Measurements from ENCODE around the gene TEAD3.
"Not testable (repeated sequence)": the region's sequence is repeated elsewhere in the genome, so short reads cannot be mapped to it uniquely, and the experiment has no call there.

The TEAD3 gene

DNA sequence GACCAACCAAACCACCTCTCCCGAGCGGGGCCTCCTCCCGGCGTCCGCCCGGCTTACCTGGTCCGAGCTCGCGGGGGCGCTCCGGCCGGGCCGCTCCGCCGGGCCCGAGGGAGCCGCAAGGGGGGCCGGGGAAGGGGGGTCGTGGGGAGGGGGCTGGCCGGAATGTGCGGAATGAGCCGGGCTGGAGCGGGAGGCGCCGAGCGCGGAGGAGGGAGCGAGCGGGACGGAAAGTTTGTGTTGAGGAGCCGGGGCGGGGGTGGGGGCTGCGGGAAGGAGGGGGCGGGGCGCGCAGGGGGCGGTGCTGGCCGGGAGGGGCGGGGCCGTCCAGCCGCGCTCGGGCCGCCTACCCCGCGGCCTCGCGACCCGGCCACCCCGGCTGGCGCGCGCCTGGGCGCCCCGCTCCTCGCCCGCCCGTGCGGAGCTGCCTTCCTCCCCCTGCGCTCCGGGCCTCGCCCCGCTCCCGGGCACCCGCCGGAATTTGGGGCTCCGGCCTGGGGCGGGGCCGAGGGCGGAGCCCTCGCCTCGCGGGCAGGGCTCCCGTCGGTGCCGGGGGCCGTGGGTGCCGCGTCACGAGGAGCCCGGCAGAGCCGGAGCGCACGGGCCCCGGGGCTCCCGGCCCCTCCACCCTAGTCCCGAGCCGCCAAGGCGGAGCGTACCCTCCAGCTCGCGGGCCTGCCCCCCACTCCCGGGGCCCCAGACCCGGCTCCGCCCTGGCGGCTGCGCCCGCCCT lies at the start of gene TEAD3:
TEAD3 (minus strand) TSS at position 239 of the 730 bp plus-strand sequence.
- peak; percentile 27 for DNase-seq

DNA sequence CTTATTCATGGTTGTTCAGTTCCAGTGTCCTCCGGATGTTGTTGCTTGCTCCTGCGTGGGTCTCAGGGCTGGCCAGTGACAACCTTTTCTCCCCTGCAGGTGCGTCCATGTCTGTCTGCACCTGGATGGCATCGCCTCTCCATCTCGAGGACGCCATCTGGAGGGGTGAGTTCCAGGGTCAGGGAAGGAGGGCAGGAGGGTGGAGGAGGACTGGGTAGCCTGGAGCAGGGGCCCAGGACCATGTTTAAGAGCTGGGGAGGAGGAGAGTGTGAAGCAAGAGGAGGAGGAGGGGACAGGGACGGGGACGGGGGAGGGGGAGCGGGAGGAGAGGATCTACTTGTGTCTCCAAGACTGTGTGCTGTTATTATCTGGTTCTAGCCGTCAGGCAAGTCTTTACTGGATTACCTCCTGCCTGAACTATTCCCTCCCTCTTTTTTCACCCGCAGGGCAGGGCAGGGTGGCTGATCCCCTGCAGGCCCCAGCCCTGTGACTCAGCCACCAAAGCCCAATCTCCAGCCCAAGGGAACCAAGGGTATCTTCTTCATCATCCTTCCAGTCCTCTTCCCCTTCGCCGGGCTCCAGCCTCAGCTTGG lies 48.0 kb upstream of the TEAD3 start:
- no peak for DNase-seq

DNA sequence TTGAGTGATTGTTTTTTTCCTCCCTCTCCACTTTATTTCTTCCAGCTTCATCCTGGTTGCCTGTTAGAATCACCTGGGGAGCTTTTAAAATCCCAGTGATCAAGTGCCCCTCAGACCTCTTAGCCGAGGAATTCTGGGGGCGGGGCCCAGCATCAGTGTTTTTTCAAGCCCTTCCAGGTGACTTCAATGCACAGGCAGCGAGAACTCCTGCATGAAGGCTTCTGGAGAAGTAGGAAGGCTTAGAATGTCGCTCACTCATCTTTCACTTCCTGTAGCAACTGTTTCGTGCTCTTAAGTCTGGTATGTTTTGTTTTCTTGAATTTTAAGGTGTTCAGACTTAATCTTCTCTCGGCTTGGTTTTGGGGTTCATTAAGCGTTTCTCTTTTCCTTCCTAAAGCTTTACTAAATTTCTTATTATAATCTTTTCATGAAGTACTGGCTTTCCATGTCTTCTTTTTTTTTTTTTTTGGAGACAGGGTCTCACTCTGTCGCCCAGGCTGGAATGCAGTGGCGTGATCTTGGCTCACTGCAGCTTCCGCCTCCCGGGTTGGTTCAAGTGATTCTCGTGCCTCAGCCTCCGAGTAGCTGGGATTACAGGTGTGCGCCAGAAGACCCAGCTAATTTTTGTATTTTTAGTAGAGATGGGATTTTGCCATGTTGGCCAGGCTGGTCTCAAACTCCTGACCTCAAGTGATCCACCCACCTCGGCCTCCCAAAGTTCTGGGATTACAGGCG lies 46.7 kb upstream of the TEAD3 start:
- DNase-seq, result no peak

DNA sequence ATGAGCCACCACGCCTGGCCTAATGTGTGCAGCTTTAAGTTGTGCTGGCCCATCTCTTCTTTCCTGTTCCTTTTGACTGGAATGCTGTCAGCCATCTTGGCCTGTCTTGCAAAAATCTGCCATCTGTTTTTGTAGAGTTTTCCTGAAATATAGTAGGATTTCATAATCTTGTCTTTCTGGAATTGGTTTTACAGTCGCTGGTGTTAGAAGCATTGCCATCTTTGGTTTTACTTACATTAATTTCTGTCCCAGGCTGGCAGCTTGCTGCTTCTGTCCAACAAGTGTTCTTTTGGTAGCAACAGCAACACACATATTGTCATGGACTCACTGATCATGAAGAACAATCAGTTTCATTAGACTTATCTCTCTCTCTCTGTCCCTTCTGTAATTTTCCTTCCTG lies 45.0 kb upstream of the TEAD3 start:
- DNase-seq, result no peak

DNA sequence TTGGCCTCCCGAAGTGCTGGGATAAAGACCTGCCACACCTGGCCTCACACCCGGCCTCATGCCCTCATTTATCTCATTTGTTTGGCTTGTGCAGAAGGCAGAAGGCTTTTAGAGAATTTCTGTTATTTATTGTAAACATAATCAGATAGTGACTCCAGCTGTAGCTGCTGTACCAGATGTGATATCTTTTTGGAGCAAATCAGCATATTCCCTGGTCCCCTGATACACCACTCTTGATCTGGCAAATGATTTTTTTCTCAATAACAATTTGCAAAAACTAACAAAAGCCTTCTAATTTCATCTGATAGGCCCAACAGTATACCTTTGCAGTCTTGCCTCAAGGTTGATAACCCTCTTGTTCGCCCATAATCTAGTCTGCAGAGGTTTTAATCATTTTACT lies 42.3 kb upstream of the TEAD3 start:
- DNase-seq, result no peak

DNA sequence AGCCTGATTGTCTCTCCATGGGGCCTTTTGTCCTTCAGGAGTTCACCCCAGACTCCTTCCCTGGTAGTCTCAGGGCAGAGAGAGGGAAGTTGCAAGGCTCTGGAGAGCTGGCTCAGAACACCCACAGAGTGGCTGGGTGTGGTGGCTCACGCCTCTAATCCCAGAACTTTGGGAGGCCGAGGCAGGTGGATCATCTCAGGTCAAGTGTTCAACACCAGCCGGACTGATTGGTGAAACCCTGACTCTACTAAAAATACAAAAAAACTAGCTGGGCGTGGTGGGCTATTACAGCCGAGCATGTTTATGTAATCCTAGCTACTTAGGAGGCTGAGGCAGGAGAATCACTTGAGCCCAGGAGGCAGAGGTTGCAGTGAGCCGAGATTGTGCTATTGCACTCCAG lies 39.0 kb upstream of the TEAD3 start:
- DNase-seq, result not testable (repeated sequence)

DNA sequence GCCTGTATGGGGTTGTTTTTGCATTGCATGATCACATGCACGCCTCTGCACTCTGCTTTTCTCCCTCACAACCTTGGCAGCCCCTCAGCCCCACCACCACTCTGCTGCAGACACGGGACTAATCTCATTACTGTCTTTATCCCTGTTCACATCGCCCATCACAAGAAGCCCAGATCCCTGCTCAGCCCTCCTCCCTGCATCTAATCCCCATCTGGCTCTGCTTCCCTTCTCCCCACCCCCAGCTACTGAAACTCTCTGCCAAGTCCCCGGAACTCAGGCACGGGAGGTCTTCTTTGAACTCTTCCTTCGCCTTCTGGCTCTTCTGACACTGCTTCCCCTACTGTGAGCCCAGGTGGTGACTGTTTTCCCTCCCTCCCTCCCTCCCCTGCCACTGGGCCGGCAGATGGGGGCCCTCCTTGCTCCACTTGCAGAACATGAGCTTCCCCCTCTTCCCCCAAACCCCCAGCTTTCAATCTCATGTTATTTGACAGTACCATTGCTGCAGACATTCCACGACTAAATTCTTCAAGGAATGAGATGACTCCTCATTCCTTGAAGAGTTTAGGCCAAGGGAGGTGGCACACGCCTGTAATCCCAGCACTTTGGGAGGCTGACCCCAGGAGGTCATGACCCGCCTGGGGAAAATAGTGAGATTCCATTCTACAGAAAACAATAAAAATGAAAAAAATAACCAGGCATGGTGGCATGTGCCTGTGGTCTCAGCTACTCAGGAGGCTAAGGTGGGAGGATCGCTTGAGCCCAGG lies 37.7 kb upstream of the TEAD3 start:
- no peak for DNase-seq

DNA sequence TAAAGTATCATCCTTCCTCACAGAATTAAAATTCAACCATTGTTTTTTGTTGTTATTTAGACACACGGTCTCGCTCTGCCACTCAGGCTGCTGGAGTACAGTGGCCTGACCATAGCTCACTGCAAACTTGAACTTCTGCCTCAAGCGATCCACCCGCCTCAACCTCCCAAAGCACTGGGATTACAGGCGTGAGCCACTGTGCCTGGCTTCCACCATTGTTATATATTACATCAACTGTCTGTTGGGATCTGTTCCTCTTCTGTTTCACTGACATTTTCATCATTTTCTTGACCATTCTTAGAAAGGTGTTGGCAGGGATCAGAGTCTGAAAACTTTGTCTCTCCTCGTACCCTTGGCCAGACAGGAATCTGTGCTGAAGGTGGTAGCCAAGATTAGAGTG lies 37.1 kb upstream of the TEAD3 start:
- DNase-seq, result no peak

DNA sequence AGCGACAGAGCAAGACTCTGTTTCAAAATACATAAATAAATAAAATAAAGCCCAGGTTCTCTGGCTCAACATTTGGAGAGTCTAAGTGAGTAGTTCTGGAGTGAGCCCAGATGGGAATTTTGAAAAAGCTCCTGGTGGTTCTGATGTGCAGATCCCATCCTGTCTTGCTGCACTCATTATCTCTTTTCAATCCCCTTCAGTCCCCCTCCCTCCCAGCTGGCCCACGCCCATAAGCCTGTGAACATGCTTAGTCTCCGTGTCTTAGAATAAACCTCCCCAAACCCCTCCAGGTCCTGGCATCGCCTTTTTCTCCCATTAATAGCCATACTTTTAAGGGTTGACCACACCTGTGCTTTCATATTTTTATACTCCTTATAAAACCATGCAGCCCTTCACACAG lies 35.2 kb upstream of the TEAD3 start:
- no peak for DNase-seq

DNA sequence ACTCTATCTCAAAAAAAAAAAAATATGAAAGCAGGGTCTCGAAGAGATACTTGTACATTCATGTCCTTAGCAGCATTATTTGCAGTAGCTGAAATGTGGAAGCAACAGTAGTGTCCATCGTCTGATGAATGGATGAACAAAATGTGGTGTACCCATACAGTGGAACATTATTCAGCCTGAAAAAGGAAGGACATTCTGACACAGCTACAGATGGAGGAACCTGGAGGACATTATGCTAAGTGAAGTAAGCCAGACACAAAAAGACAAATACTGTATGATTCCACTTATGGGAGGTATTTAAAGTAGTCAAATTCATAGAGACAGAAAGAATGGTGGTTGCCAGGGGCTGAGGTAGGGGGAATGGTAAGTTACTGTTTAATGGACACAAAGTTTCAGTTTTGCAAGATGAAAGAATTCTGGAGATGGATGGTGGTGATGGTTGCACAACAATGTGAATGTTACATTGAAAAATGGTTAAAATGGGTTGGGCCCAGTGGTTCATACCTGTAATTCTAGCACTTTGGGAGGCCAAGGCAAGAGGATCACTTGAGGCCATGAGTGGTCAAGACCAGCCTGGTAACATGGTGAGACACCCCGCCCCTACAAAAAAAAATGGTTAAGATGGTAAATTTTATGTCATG lies 27.6 kb upstream of the TEAD3 start:
- no peak for DNase-seq

DNA sequence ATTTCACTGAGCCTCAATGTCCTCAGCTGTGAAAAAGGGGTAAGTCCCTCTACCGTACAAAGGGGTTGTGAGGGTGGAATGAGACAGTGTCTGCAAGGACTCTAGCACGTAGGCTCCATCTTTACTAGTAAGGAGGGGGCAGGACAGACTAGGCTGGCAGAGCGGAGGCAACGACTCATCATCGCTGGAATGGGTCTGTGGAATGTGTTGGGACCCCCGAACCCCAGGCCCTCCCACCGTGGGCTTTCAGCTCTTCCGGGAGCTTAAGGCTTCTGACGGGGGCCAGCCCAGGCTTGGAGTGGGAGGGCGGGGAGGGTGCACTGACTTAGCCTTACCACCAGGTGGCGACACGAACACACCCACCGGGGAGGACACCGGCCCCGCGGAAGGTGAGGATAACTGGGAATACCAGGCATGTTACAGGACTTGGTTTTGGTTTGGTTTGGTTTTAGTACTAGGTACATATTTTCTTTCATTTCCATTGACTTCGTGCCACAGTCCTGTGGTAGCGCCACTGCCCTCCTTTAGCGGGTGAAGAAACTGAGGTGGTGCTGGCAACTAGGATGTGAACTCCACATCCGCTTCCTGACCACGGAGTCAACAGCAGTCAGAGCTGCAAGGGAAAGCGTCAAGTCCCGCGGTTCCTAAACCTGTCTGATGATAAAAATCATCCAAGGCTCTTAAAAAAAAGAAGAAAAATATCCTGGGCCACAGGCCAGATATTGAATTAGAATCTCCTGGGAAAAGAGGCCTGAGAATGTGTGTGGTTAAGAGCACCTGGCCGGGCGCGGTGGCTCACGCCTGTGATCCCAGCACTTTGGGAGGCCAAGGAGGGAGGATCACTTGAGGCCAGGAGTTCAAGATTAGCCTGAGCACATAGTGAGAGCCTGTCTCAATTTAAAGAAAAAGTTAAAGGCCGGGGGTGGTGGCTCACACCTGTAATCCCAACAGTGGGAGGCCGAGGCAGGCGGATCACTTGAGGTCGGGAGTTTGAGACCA lies 26.1 kb upstream of the TEAD3 start:
- DNase-seq, result peak; percentile 59

DNA sequence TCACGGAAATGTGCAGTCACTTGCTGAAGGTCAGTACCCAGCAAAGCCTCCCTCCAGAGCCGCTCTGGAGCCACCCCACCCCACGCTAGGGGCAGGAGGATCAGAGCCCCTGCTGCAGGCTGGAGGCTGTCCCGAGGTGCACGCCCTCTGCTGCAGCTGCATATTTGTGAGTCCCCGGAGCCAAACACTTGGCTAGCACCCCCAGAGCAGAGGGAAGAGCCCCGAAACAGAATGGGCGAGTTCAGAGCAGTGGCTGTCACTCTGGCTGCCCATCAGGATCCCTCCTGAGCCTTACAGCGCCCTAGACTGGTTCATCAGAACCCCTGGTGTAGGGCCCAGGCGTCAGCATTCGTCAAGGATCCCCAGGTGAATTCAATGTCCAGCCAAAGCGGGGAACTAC lies 25.3 kb upstream of the TEAD3 start:
- no peak for DNase-seq

DNA sequence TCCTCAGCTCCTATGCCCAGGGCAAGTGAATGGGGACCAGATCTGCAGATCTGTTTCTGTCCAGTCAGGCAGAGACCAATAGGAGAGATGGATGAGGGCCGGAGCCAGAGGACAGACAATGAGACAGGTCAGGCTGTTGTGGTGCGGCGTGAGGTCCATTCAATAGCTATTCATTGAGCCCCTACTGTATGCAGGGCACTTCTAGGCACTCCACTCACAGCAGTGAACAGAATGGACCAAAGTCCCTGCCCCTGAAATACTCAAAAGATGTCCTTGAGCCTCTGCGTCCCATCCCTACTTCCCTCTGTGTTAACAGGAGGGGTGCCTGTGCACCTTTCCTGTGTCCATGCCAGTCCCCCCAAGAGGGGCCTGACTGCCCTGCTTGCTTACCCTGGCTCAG lies 24.4 kb upstream of the TEAD3 start:
- no peak for DNase-seq

DNA sequence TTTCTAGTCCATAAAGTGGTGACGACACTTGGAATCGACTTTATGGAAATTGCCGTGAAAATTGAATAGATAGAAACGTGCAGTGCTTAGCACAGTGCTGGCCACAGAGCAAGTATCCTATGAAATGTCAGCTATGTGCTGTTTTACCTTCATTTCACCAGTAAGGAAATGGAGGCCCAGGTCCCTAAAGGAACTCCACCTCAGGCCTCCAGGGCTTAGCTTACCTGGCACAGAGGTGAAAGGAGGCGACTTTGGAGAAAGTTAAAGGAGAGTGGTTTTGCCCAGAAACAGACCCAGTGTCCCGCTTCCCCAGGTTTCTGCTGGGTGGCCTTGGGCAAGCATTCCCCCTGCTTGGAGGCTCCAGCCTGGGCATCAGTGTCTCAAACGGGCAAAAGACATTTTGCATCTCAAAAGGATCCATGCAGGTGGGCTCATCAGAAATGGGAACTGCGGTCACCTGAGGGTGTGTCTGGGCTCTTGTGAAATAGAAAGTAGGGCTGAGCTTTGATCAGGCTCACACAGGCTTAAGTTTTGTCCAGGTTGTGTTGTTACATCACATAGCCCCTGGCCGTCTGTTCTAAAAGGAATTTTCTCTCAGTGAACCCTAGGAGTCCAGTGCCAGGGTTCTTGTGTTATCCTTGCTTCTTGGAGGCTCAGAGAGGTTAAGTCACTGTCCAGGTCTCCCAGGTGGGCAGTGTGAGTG lies 22.6 kb upstream of the TEAD3 start:
- DNase-seq, result no peak

DNA sequence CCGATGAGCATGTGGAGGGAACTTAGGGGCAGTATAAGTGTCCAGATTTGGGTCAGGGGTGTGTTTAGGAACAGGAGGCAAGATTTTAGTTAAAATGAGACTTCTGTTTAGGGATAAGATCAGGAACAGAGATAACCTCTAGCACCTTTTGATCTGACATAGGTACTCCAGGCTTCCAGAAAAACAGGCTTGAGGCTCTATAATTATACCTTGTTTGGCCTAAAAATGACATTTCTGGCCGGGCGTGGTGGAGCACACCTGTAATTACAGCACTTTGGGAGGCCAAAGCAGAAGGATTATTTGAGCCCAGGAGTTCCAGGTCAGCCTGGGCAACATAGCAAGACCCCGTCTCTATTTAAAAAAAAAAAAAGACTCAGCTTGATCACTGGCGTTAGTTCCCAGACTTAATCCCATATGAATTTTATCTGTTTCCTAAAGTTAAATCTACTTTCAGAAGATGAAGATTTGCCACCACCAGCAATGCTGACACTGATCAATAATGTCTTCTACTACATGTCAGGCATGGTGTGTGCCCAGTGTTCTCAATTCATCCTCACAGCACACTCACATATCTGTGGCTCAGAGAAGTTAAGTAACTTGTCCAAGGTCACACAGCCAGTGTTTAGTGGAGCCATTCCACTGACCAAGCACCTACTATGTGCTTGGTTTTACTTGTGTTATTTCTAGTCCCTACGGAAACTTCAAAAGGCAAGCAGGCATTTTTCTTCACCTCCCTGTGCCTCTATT lies 21.9 kb upstream of the TEAD3 start:
- DNase-seq, result no peak

DNA sequence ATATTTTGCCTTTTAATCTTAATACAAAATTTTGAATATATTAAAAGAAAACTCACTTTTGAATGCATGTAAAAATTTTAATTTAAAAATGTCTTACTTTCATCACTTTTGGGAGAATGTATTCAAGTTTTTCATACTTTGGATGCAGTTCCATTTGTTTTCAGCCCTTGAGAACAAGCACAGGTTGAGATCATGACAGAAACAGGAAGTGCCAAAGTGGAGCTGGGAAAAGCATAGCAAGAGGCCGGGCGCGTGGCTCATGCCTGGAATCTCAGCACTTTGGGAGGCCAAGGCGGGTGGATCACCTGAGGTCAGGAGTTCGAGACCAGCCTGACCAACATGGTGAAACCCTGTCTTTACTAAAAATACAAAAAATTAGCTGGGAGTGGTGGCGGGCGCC lies 21.1 kb upstream of the TEAD3 start:
- not testable (repeated sequence) for DNase-seq

DNA sequence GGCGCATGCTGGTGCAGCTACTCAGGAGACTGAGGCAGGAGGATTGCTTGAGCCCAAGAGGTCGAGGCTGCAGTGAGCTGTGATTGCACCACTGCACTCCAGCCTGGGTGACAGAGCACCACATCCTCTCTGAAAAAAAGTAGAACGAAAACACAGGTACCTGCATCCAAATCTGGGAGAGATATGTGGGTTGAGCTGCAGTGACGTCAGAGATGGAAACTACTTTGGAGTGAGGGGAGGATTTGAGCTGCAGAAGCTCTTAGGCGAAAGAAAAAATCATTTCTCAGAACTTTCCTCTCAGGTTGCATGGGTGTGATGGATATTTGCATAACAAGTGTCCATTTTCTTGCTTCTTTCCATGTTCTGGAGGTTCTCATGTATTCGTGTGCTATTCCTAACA lies 19.8 kb upstream of the TEAD3 start:
- DNase-seq, result no peak

DNA sequence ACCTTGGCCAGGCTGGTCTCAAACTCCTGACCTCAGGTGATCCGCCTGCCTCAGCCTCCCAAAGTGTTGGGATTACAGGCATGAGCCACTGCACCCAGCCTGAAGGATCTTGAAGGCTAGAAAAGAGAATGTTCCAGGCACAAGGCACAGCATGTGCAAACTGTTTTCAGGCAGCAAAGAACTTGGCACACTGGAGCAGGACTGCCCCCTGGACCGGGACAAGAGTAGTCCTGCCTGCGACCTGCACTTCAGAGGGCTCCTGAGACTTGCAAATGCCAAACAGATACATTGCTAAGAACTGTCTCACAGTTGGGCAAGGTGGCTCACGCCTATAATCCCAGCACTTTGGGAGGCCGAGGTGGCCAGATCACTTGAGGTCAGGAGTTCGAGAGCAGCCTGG lies 19.1 kb upstream of the TEAD3 start:
- not testable (repeated sequence) for DNase-seq

DNA sequence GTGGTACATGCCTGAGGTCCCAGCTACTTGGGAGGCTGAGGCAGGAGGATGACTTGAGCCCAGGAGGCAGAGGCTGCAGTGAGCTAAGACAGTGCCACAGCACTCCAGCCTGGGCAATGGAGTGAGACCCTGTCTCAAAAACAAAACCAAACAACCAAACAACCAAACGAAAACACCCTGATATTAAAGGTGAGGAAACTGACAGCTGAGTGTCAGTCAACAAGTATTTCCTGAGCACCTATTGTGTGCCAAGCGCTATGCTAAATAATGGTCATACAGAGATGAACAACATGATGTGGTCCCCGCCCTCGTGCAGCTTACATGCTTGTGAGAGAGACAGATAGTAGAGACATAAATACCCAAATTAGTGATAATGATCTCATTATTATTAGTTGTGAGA lies 17.7 kb upstream of the TEAD3 start:
- no peak for DNase-seq

DNA sequence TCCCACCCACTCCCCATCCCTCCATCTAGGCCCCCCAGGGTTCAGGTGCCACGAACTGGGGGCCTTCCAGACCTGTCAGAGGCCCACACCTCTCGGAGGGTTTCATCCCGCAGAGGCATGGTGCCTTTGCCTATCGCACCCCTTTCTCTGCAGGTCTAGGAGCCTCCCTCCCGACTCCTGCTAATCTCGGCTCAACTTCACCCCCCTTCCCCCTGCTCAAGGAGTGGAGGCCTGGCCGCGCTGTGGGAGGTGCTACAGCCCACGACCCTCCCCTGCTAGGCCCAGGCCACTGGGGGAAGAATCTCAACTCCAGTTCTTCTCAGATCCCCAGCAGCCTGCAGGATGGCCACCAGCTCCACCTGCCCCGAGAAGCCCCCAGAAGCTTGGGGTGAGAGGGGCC lies 15.9 kb upstream of the TEAD3 start, which contains the start of gene TULP1:
TULP1 (minus strand) TSS at position 157 of the 400 bp plus-strand sequence; CDS start at position 119, 38 bp downstream.
- no peak for DNase-seq
